Left lung (tissue), 10 donors: ENCODE results near the gene TRIM4. TPM values are rescaled to one million over a fixed set of nuclear protein-coding genes. Genes with fewer than 3 reads are reported as not detected.

Experiments
- ATAC-seq: fragments of 200-7000 bp; cut with Tn5 transposase; one replicate; pipeline ENCODE4 v1.9.1; 2020; ENCODE audit warnings: moderate library complexity
- DNase-seq, 4 donors: peaks; one replicate each; pipeline ENCODE4 v3.0.0-alpha.2; 2013 to 2020
- H3K27ac ChIP-seq, 2 donors: fragments of 200-600 bp; sonication (generic) in 1 of 2; one replicate each; pipeline versions ENCODE4 v1.5.0 to v1.8.0; 2020 to 2021
- H3K27me3 ChIP-seq, 2 donors: fragments of 200-600 bp; sonication (generic) in 1 of 2; one replicate each; pipeline versions ENCODE4 v1.5.0 to v1.8.0; 2020 to 2021
- H3K36me3 ChIP-seq, 2 donors: fragments of 200-600 bp; sonication (generic) in 1 of 2; one replicate each; pipeline versions ENCODE4 v1.5.0 to v1.8.0; 2020 to 2021
- H3K4me1 ChIP-seq, 2 donors: fragments of 200-600 bp; one replicate each; pipeline ENCODE4 v1.8.0; 2021
- H3K4me3 ChIP-seq, 2 donors: fragments of 200-600 bp; sonication (generic) in 1 of 2; one replicate each; pipeline versions ENCODE4 v1.5.0 to v1.8.0; 2020 to 2021; ENCODE audit warnings: mild to moderate bottlenecking in 1 of 2
- H3K9me3 ChIP-seq, 2 donors: fragments of 200-600 bp; sonication (generic) in 1 of 2; one replicate each; pipeline versions ENCODE4 v1.5.0 to v1.8.0; 2020 to 2021
- intact Hi-C, 2 donors: fragments of 100-400 bp; cut with DNase I; formaldehyde crosslinking; loops; one replicate each; pipeline versions ENCODE4 v1.11.2 to v1.14.2; 2022
- polyA plus RNA-seq, 6 donors: library from polyadenylated mRNA; unstranded; fragments of 120-200 nt; gene quantifications; one replicate each; pipeline ENCODE4 v1.2.1, GENCODE V29; 2013; ENCODE audit not compliant: insufficient read length in 6 of 6
- total RNA-seq, 2 donors: library from RNA; stranded (reverse); fragmentation: NEBNext Ultra II Directional; extraction: Animal tissue kit (Norgen Biotek cat#: 25700); gene quantifications; one replicate each; pipeline ENCODE4 v1.2.1, GENCODE V29; 2021
- TF ChIP-seq, protein P1 (sequence below), 2 donors: fragments of 200-600 bp; sonication (generic) in 1 of 2; IDR thresholded peaks; one replicate each; pipeline versions ENCODE4 v1.5.0 to v1.8.0; 2021; ENCODE audit warnings: antibody characterized with exemption in 2 of 2
- donor health status: DM: no; HTN: yes; CAD: no.
- donor health status: DM: no; HTN: no; CAD: no.

Gene TRIM4
- total and polyA plus RNA-seq, 8 donors, result 23.6 to 45.2 (median 37.6) TPM

DNA sequence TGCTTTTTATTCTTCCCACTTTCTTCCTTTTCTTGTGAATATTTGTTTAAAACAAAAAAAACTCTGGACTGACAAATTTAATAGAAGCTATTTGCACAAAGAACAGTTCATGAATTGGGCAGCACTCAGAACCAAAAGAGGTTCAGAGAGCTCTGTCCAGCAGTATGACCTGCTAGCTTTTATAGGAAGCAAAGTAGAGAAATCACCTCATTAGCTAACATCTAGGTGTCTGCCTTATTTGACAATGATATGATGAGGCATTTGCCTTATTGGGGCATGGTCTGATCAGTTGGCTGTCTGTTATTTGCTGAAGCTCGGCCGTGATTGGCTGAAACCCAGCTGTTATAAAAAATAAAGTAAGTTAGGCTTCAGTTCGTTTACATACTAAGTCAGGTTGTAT lies 819 bp upstream of the TRIM4 start:
- Histone ChIP-seq H3K36me3 (peaks cover 0 to 22% of the 10 kb centered on the region in 2 donors), H3K9me3 (no peaks in the 10 kb centered on the region), H3K4me3 (peak overlapping the region; percentile 78 to 92), H3K4me1 (peaks cover 22 to 31% of the 10 kb centered on the region in 2 donors), H3K27ac (peak overlapping the region in 1 of 2 donors; percentile 94), H3K27me3 (no peaks in the 10 kb centered on the region)
- DNase-seq (no peak), ATAC-seq (no peak)
- intact Hi-C loops, result loop anchor here in 1 of 2 donors (10.0 kb wide), 1 partner anchor 55 kb away; the partner anchor contains the start of gene AZGP1
- TF ChIP-seq, protein P1, sequence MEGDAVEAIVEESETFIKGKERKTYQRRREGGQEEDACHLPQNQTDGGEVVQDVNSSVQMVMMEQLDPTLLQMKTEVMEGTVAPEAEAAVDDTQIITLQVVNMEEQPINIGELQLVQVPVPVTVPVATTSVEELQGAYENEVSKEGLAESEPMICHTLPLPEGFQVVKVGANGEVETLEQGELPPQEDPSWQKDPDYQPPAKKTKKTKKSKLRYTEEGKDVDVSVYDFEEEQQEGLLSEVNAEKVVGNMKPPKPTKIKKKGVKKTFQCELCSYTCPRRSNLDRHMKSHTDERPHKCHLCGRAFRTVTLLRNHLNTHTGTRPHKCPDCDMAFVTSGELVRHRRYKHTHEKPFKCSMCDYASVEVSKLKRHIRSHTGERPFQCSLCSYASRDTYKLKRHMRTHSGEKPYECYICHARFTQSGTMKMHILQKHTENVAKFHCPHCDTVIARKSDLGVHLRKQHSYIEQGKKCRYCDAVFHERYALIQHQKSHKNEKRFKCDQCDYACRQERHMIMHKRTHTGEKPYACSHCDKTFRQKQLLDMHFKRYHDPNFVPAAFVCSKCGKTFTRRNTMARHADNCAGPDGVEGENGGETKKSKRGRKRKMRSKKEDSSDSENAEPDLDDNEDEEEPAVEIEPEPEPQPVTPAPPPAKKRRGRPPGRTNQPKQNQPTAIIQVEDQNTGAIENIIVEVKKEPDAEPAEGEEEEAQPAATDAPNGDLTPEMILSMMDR (IDR thresholded peaks at IDR 0.05), result no peak

- H3K36me3 ChIP-seq, result peaks cover 0 to 25% of the 10 kb centered on the region in 2 donors
- no peak for DNase-seq
- no peak for ATAC-seq
- TF ChIP-seq, protein P1 (IDR thresholded peaks at IDR 0.05), result no peak
- no peaks in the 10 kb centered on the region for H3K27me3 ChIP-seq
- peaks cover 22 to 31% of the 10 kb centered on the region in 2 donors for H3K4me1 ChIP-seq
- intact Hi-C loops, result loop anchor here in 1 of 2 donors (10.0 kb wide), 1 partner anchor 55 kb away; the partner anchor contains the start of gene AZGP1
- H3K9me3 ChIP-seq, result no peaks in the 10 kb centered on the region
- peak overlapping the region; percentile 78 to 92 for H3K4me3 ChIP-seq
- H3K27ac ChIP-seq, result peak overlapping the region; percentile 90 to 94
Measured at GRCh38 chr7:99919814-99920112, 433 bp upstream of the TRIM4 start.

GRCh38 chr7:99910976-99911375 lies 8.4 kb downstream of the TRIM4 start:
- intact Hi-C loops, result no loop called here
- no peak overlapping the region for H3K27ac ChIP-seq
- TF ChIP-seq, protein P1 (IDR thresholded peaks at IDR 0.05), result no peak

GRCh38 chr7:99901581-99901980 lies 17.7 kb downstream of the TRIM4 start:
- no peak for DNase-seq
- Histone ChIP-seq H3K36me3 (peaks cover 0 to 91% of the 10 kb centered on the region in 2 donors), H3K4me1 (no peaks in the 10 kb centered on the region), H3K9me3 (no peaks in the 10 kb centered on the region), H3K27me3 (no peaks in the 10 kb centered on the region), H3K27ac (no peak overlapping the region), H3K4me3 (no peak overlapping the region)
- TF ChIP-seq, protein P1 (IDR thresholded peaks at IDR 0.05), result no peak
- intact Hi-C loops, result no loop called here
- no peak for ATAC-seq

More at GRCh38 chr7:99910976-99911375, 8.4 kb downstream of the TRIM4 start:
- H3K9me3 ChIP-seq, result no peaks in the 10 kb centered on the region
- H3K36me3 ChIP-seq, result peaks cover 0 to 57% of the 10 kb centered on the region in 2 donors
- no peak overlapping the region for H3K4me3 ChIP-seq
- ATAC-seq (no peak), DNase-seq (no peak)
- peaks cover 0 to 20% of the 10 kb centered on the region in 2 donors for H3K4me1 ChIP-seq
- H3K27me3 ChIP-seq, result no peaks in the 10 kb centered on the region

DNA sequence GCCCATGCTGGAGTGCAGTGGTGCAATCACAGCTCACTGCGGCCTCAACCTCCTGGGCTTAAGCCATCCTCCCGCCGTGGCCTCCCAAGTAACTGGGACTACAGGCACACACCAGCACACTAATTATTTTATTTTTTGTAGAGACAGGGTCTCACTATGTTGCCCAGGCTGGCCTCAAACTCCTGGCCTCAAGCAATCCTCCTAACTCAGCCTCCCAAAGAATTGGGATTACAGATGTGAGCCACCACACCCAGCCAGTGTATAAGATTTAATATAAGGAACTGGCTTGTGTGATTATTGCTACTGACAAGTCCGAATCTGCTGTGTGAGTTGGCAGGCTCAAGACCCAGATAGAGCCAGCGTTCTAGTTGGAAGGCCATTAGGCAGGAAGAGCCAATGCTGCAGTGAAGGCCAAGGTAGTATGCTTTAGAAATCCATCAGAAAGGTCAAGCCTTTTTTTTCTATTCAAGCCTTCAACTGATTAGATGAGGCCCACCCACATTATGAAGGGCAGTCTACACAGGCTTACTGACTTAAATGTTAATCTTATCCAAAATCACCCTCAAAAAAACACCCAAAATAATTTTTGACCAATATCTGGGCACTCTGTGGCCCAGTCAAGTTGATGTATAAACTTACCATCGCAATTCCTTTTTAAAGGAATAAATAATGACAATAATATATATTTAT lies 19.4 kb downstream of the TRIM4 start:
- intact Hi-C loops, result no loop called here
- H3K9me3 ChIP-seq, result no peaks in the 10 kb centered on the region
- no peaks in the 10 kb centered on the region for H3K27me3 ChIP-seq
- H3K4me3 ChIP-seq, result no peak overlapping the region
- H3K36me3 ChIP-seq, result peaks cover 0 to 75% of the 10 kb centered on the region in 2 donors
- no peaks in the 10 kb centered on the region for H3K4me1 ChIP-seq
- no peak for ATAC-seq
- DNase-seq, result no peak
- TF ChIP-seq, protein P1 (IDR thresholded peaks at IDR 0.05), result no peak
- H3K27ac ChIP-seq, result no peak overlapping the region
